Stimulated activated CD4-positive, alpha-beta T cell treated with anti-CD3 and anti-CD28 coated beads, Interleukin-15, amount 100 ng/mL, for 48 hours (primary cell): Measurements from ENCODE around the gene PCGF1.
A peak's percentile ranks its signal among the peaks of the same experiment; 100 is the strongest.

ENCODE experiments used
- DNase-seq, 2 donors: peaks; one replicate each; pipeline ENCODE4 v3.0.0-alpha.2; 2020; ENCODE audit warnings: low read depth in 2 of 2

PCGF1 gene

GRCh38 chr2:74537140-74537539 is 29.6 kb upstream of the PCGF1 start:
- DNase-seq, result no peak

GRCh38 chr2:74536166-74536950 is 28.9 kb upstream of the PCGF1 start:
- no peak for DNase-seq

- DNase-seq, result no peak
Observed at GRCh38 chr2:74535440-74535965, 28.0 kb upstream of the PCGF1 start.

GRCh38 chr2:74534411-74534810 is 26.9 kb upstream of the PCGF1 start:
- no peak for DNase-seq

- no peak for DNase-seq
Observed at GRCh38 chr2:74533464-74533863, 26.0 kb upstream of the PCGF1 start.

- DNase-seq, result no peak
Observed at GRCh38 chr2:74532222-74532621, 24.7 kb upstream of the PCGF1 start.

- DNase-seq, result no peak
Observed at GRCh38 chr2:74531666-74532065, 24.2 kb upstream of the PCGF1 start.

GRCh38 chr2:74530239-74531187 is 23.0 kb upstream of the PCGF1 start:
- no peak for DNase-seq

GRCh38 chr2:74529357-74530238 is 22.1 kb upstream of the PCGF1 start, which contains the start of the genes AUP1 and HTRA2:
TSS of gene AUP1 (minus strand) at chr2:74529706. CDS start at chr2:74529629, 77 bp downstream.
TSS of gene HTRA2 (plus strand) at chr2:74529933. CDS start at chr2:74530007, 74 bp downstream.
- DNase-seq, result peak; percentile 92 to 94

- DNase-seq, result no peak
Observed at GRCh38 chr2:74528600-74529356, 21.3 kb upstream of the PCGF1 start.

- no peak for DNase-seq
Observed at GRCh38 chr2:74527741-74528140, 20.2 kb upstream of the PCGF1 start.

- DNase-seq, result no peak
Observed at GRCh38 chr2:74526649-74527230, 19.2 kb upstream of the PCGF1 start.

GRCh38 chr2:74525717-74526648 is 18.5 kb upstream of the PCGF1 start, which contains the start of gene DQX1:
TSS of gene DQX1 (minus strand) at chr2:74526231. CDS start at chr2:74525729, 502 bp downstream.
- DNase-seq, result no peak

- no peak for DNase-seq
Observed at GRCh38 chr2:74524955-74525716, 17.6 kb upstream of the PCGF1 start.

GRCh38 chr2:74524005-74524404 is 16.5 kb upstream of the PCGF1 start:
- DNase-seq, result no peak

GRCh38 chr2:74522516-74522915 is 15.0 kb upstream of the PCGF1 start:
- no peak for DNase-seq

GRCh38 chr2:74516650-74517049 is 9.2 kb upstream of the PCGF1 start:
- DNase-seq, result no peak

GRCh38 chr2:74515981-74516633 is 8.6 kb upstream of the PCGF1 start:
- DNase-seq, result peak; percentile 63 to 72
